GM21717 (cell line): ENCODE data around the gene NRAS.

ENCODE experiments used
- ATAC-seq: cut with Tn5 transposase; IDR thresholded peaks from one replicate; pipeline ENCODE4 v1.9.1; 2021; ENCODE audit warnings: mild to moderate bottlenecking, moderate library complexity; ENCODE audit not compliant: unreplicated experiment

Gene NRAS

DNA sequence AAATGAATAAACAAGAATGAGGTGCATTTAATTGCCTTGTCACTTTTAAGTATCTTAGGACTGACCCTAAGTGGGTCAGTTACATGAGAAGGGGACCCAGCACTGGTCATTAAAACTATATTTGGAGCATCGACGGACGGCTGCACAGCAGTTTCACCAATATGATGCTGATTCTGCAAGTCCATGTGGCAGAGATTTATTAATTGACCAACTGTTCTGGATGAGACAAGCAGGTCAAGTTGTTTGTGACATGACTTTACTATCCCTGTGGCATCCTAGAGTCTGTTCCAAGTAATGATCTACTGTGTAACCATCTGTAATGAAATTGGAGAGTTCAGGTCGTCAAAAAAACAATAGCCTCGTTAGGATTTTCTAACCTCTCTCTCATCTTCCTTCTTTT, 30.7 kb downstream of the NRAS start:
- ATAC-seq = no peak

GRCh38 chr1:114677691-114678090, 38.9 kb downstream of the NRAS start:
- ATAC-seq = no peak

- no peak for ATAC-seq
Measured at GRCh38 chr1:114676115-114676514, 40.5 kb downstream of the NRAS start.

DNA sequence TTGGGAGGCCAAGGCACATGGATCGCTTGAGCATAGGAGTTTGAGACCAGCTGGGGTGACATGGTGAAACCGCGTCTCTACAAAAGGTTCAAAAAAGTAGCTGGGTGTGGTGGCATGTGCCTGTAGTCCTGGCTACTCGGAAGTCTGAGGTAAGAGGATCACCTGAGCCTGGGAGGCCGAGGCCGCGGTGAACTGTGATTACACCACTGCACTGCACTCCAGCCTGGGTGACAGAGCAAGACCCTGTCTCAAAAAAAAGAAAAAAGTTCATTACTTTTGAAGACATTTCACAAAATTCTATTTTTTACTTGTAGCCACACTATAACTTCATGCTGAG, 44.7 kb downstream of the NRAS start:
- no peak for ATAC-seq

- no peak for ATAC-seq
Measured at GRCh38 chr1:114671011-114671938, 45.3 kb downstream of the NRAS start.

GRCh38 chr1:114670083-114671010, 46.2 kb downstream of the NRAS start:
- peak; percentile 98 for ATAC-seq

DNA sequence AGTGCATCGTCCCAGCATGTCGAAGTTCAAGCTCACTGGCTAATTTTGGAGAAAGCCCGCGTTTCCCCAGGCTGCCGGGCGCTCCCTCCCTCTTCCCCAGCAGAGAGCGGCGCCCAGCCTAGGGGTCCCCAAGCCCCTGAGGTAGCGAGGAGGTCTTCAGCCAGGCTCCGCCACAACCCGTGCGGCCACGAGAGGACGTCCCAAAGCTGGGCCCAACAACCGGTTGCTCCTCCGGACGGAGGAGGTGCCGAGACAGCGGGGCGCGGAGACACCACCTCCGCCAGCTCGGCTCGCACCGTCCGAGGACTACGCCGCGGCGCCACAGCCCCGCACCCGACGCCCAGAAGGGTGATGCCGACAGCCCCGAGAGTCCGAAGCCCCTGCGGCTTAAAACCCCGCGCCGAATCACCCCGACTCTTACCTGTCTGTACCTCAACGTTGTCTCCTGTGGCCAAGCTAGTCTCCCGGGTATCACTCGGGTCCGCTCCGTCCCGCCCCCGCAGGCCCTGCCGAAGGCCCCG, 46.9 kb downstream of the NRAS start, which contains the start of gene DENND2C:
DENND2C (minus strand) TSS at position 488 of the 521 bp plus-strand sequence. CDS start 44,065 bp downstream, outside the sequence.
- ATAC-seq = peak; percentile 68

GRCh38 chr1:114668784-114669561, 47.6 kb downstream of the NRAS start:
- no peak for ATAC-seq

GRCh38 chr1:114668373-114668772, 48.2 kb downstream of the NRAS start:
- ATAC-seq = no peak

DNA sequence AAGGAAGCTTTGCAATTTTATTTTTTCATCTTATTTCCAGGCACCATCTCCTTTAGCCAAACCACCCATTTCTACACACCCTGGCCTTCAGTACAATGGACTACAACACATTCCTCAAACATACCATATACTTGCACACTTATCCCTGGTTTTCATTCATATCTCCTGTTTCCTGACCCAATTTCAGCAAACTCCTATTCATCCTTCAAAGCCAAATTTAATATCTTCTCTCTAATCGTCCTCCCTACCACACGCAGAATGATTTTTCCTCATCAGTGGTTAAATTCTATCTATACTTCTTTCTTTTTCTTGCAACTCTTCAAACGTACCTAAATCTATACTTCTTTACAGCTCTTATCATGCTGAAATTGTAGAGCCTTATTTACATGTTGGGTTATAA, 49.6 kb downstream of the NRAS start:
- no peak for ATAC-seq

DNA sequence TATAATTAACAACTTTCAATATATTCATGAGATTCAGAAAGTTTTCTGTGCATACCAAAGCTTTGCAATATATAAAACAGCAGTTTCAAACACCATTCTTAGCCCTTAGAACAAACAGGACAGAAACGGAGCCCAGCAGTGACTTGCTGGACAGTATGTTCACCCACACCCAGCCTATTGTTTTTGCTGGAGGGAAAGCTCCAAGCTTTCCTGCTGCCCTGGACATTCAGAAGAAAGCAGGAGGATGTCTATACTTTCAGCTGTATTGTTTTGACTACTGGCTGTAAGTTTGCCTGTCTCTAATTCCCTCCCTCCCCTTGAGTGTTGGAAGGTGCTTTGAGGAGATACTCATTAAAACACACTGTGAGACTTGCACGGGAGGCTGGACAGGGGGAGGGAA, 56.3 kb downstream of the NRAS start:
- no peak for ATAC-seq
